HG03354 (cell line): ENCODE measurements around the gene DCPS.

Experiments used
- ATAC-seq: cut with Tn5 transposase; IDR thresholded peaks from one replicate; pipeline ENCODE4 v1.9.1; 2021; ENCODE audit warnings: mild to moderate bottlenecking; ENCODE audit not compliant: unreplicated experiment, poor library complexity, severe bottlenecking

Gene DCPS

GRCh38 chr11:126318574-126319373 is 14.9 kb downstream of the DCPS start:
- ATAC-seq: peak; percentile 86

GRCh38 chr11:126319374-126319740 is 15.5 kb downstream of the DCPS start:
- no peak for ATAC-seq

GRCh38 chr11:126322996-126323395 is 19.1 kb downstream of the DCPS start:
- ATAC-seq: no peak

GRCh38 chr11:126327281-126328000 is 23.6 kb downstream of the DCPS start:
- ATAC-seq: no peak

- no peak for ATAC-seq
Observed at GRCh38 chr11:126328001-126328390, 24.1 kb downstream of the DCPS start.

- ATAC-seq: no peak
Observed at GRCh38 chr11:126328444-126328843, 24.6 kb downstream of the DCPS start.

- no peak for ATAC-seq
Observed at GRCh38 chr11:126328938-126329643, 25.2 kb downstream of the DCPS start.

GRCh38 chr11:126329644-126330211 is 25.9 kb downstream of the DCPS start:
- no peak for ATAC-seq

GRCh38 chr11:126331286-126331685 is 27.4 kb downstream of the DCPS start:
- ATAC-seq: no peak

GRCh38 chr11:126332221-126332711 is 28.4 kb downstream of the DCPS start:
- ATAC-seq: no peak

GRCh38 chr11:126333142-126333541 is 29.3 kb downstream of the DCPS start:
- no peak for ATAC-seq

GRCh38 chr11:126334659-126335462 is 31.0 kb downstream of the DCPS start:
- ATAC-seq: no peak

GRCh38 chr11:126335463-126335760 is 31.6 kb downstream of the DCPS start:
- no peak for ATAC-seq

- ATAC-seq: peak; percentile 51
Observed at GRCh38 chr11:126336138-126336541, 32.3 kb downstream of the DCPS start.

- ATAC-seq: no peak
Observed at GRCh38 chr11:126336671-126337101, 32.8 kb downstream of the DCPS start.

- ATAC-seq: no peak
Observed at GRCh38 chr11:126337126-126337473, 33.2 kb downstream of the DCPS start.

- ATAC-seq: no peak
Observed at GRCh38 chr11:126337474-126338241, 33.8 kb downstream of the DCPS start.

- ATAC-seq: no peak
Observed at GRCh38 chr11:126338346-126339055, 34.6 kb downstream of the DCPS start.
